Psoas muscle (tissue), 8 donors: Measurements from ENCODE around the gene NAA50. TPM values are rescaled to one million over a fixed set of nuclear protein-coding genes. Genes with fewer than 3 reads are reported as not detected.

Experiments
- ATAC-seq, 4 donors: fragments of 200-7000 bp; cut with Tn5 transposase; one replicate each; pipeline ENCODE4 v1.9.1; 2020; ENCODE audit warnings: moderate library complexity in 3 of 4, mild to moderate bottlenecking in 2 of 4
- DNase-seq, 2 donors: peaks; one replicate each; pipeline ENCODE4 v3.0.0-alpha.2; 2020
- H3K27ac ChIP-seq: fragments of 200-600 bp; one replicate; pipeline ENCODE4 v1.8.0; 2022
- H3K27me3 ChIP-seq, 3 donors: fragments of 200-600 bp in 1 of 3; one replicate each; pipeline versions ENCODE4 v1.6.1 to v1.8.0; 2013 to 2022; ENCODE audit warnings: low read length in 2 of 3, mild to moderate bottlenecking in 2 of 3, moderate library complexity in 1 of 3; ENCODE audit not compliant: insufficient read depth in 3 of 3
- H3K36me3 ChIP-seq, 2 donors: fragments of 200-600 bp in 1 of 2; one replicate each; pipeline versions ENCODE4 v1.6.1 to v1.8.0; 2013 to 2022; ENCODE audit warnings: low read depth in 1 of 2, mild to moderate bottlenecking in 1 of 2, moderate library complexity in 1 of 2; ENCODE audit not compliant: insufficient read depth in 1 of 2
- H3K4me1 ChIP-seq: fragments of 200-600 bp; one replicate; pipeline ENCODE4 v1.8.0; 2022
- H3K4me3 ChIP-seq: fragments of 200-600 bp; one replicate; pipeline ENCODE4 v1.8.0; 2022; ENCODE audit warnings: mild to moderate bottlenecking
- H3K9me3 ChIP-seq: fragments of 200-600 bp; one replicate; pipeline ENCODE4 v1.8.0; 2022
- WGBS, 3 donors: extraction: QIAGEN DNeasy Blood & Tissue Kit; methylation state at CpG; one replicate each; pipeline versions ENCODE4 v1.1.6 to v1.1.7; 2013; 5-methylcytosine and 5-hydroxymethylcytosine counted together
- intact Hi-C, 2 donors: fragments of 100-400 bp; cut with DNase I; formaldehyde crosslinking; loops; one replicate each; pipeline versions ENCODE4 v1.11.0 to v1.14.2; 2022
- polyA plus RNA-seq, 3 donors: library from polyadenylated mRNA; stranded (reverse); fragments of 200-250 nt; gene quantifications; one replicate each; pipeline ENCODE4 v1.2.3, GENCODE V29; 2013
- total RNA-seq, 4 donors: library from RNA; stranded (reverse); fragmentation: NEBNext Ultra II Directional in 2 of 4; extraction: Animal tissue kit (Norgen Biotek cat#: 25700) in 2 of 4; gene quantifications; one replicate each; pipeline versions ENCODE4 v1.2.1 to v1.2.4, GENCODE V29; 2021 to 2023
- TF ChIP-seq, protein P1 (sequence below): fragments of 200-600 bp; IDR thresholded peaks from one replicate; pipeline ENCODE4 v1.8.0; 2022; ENCODE audit warnings: antibody characterized with exemption
- donor health status: healthy with polysubstance abuse.
- donor health status: DM: no; HTN: no; CAD: no; lungs with moderate emphysema.
- donor health status: Bipolar disorder and iron deficiency.
- donor health status: healthy.
- donor health status: DM: yes; HTN: yes; CAD: no.
- donor health status: DM: no; HTN: no; CAD: no.
- donor health status: DM: no; HTN: no; CAD: no.
- donor health status: DM: yes; HTN: yes; CAD: no.

NAA50 gene
- total and polyA plus RNA-seq, 7 donors, result 144 to 495 (median 265) TPM

DNA sequence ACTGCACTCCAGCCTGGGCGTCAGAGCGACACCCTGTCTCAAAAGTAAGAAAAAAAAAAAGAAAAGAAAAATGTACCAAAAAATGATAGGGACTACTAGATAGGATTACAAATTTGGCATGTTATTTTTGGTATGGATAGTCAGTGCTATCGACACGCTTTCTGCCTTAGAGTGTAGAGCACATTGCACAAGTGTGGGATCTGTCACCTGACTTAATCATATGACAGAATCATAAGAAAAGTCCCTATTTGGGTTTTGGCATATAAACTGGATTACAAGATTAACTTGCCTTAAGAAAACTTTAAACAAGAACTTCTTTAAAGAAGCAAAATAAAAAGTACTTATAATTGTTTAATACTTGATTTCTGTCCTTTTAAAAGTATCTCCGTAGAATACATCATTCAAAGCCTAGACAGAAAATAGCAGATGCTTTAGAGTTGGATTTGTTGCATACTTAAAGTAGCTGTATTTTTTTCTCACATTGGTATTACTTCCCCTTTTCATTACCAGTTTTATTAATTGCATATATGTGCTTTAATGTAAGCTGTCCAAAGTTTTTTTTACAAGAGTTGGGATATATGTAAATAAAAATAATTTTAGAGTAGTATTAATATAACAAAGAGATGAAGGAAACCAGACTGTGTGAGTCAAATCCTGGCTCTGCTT lies 8.6 kb upstream of the NAA50 start:
- H3K9me3 ChIP-seq, result no peaks in the 10 kb centered on the region
- no peaks in the 10 kb centered on the region for H3K36me3 ChIP-seq
- DNase-seq (no peak), ATAC-seq (peak in 1 of 4 donors; percentile 42)
- WGBS, 3 donors, result 64 to 86% (median 69%) methylated on average over 5 of the region's 5 CpGs
- H3K27ac ChIP-seq, result no peak overlapping the region
- intact Hi-C loops, result no loop called here
- H3K4me3 ChIP-seq, result no peak overlapping the region
- H3K4me1 ChIP-seq, result peaks cover 14% of the 10 kb centered on the region
- TF ChIP-seq, protein P1, sequence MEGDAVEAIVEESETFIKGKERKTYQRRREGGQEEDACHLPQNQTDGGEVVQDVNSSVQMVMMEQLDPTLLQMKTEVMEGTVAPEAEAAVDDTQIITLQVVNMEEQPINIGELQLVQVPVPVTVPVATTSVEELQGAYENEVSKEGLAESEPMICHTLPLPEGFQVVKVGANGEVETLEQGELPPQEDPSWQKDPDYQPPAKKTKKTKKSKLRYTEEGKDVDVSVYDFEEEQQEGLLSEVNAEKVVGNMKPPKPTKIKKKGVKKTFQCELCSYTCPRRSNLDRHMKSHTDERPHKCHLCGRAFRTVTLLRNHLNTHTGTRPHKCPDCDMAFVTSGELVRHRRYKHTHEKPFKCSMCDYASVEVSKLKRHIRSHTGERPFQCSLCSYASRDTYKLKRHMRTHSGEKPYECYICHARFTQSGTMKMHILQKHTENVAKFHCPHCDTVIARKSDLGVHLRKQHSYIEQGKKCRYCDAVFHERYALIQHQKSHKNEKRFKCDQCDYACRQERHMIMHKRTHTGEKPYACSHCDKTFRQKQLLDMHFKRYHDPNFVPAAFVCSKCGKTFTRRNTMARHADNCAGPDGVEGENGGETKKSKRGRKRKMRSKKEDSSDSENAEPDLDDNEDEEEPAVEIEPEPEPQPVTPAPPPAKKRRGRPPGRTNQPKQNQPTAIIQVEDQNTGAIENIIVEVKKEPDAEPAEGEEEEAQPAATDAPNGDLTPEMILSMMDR, result no peak
- no peaks in the 10 kb centered on the region for H3K27me3 ChIP-seq

DNA sequence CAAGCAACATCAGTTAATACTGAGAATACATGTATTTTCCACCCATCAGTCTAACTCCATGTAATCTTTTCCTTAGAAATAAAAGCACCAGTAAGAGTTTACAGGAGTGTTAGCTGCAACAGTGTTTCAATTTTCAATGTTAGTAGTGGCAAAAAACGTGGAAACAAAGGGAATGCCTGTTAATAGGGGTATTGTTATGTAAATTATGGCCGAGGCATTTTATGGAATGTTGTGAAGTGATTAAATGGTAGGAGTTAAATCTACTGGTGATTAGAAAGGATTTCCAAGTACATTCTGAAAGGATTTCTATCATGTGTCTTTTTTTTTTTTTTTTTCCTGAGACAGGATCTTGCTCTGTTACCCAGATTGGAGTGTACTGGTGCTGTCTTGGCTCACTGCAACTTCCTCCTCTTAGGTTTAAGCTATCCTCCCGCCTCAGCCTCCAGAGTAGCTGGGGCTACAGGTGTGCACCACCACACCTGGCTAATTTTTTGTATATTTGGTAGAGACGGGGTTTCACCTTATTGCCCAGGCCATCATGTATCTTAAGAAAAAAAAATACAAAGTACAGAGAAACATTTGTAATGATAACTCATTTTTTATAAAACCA lies 7.4 kb upstream of the NAA50 start:
- H3K27me3 ChIP-seq, result no peaks in the 10 kb centered on the region
- no peaks in the 10 kb centered on the region for H3K9me3 ChIP-seq
- intact Hi-C loops, result no loop called here
- H3K4me1 ChIP-seq, result peaks cover 22% of the 10 kb centered on the region
- no peaks in the 10 kb centered on the region for H3K36me3 ChIP-seq
- no peak overlapping the region for H3K4me3 ChIP-seq
- TF ChIP-seq, protein P1, result no peak
- no peak overlapping the region for H3K27ac ChIP-seq
- ATAC-seq (no peak), DNase-seq (no peak)
- WGBS, 3 donors, result 62 to 69% (median 68%) methylated on average over 4 of the region's 4 CpGs

DNA sequence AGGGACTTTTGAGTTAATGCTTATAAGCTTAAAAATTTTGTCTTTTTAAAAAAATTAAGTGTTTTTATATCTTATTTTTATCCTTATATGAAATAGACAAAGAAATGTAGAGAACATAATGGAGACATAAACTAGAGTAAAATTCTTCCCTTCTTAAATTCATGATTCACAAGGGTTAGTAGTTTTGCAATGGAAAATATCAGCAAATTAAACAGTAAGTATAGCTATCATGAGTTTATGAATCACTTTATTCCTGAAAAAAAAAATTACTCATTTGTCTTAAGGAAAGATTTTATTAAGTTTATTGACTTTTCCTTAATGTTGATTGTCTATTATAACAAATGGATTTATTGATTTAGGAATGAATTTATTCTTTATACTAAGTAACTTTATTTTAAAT lies 5.1 kb upstream of the NAA50 start:
- no peak for ATAC-seq
- H3K4me1 ChIP-seq, result peaks cover 25% of the 10 kb centered on the region

DNA sequence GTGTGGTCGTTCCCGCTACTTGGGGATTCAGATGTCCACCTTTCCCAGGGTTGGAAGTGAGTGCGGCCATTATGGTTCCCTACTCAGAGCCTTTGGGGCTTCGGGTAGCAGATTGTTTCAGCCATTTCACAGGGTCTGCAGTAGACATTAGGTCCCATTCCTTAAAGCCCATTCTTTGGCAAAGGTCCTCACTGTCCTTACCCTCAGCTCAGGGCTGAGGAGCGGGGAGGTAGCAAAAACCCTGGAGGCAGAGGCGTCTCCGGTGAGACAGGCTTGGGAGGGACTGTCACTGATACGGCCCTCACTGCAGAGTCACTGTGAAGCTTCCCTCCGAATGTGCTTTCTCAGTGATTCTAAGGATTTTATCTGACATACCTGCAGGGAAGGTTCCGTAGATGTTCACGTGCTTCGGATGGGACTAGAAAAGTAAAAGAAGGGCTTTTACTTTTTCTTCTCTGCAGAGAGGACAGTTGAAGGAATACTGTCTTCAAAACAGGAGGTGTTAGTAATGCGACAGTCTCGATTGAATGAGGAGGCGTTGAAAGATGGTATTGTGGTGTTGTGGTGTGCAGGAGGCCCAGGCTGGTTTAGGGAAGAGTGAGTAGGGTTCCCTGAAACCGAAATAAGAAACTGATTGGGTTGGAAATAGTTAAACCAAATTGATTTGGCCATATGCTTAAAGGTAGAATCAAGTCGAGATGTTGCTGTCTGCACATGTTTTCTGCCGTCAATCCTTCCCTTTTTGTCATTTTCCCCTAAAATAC lies 1.4 kb upstream of the NAA50 start:
- H3K36me3 ChIP-seq, result no peaks in the 10 kb centered on the region
- H3K9me3 ChIP-seq, result no peaks in the 10 kb centered on the region
- no peaks in the 10 kb centered on the region for H3K27me3 ChIP-seq
- H3K4me1 ChIP-seq, result peaks cover 46% of the 10 kb centered on the region
- H3K4me3 ChIP-seq, result peak overlapping the region; percentile 89
- DNase-seq (no peak), ATAC-seq (no peak)
- H3K27ac ChIP-seq, result peak overlapping the region; percentile 99
- intact Hi-C loops, result loop anchor here (5.0 to 10.0 kb wide), 4 partner anchors 90 to 233 kb away; partner anchors contain the start of genes GRAMD1C (in 1 of the 2) and SPICE1 (in 1 of the 2)
- TF ChIP-seq, protein P1, result no peak
- WGBS, 3 donors, result 2 to 3% (median 2%) methylated on average over 18 of the region's 18 CpGs

More for the DNA sequence above, 5.1 kb upstream of the NAA50 start:
- no peak for DNase-seq
- no peaks in the 10 kb centered on the region for H3K36me3 ChIP-seq
- no peak overlapping the region for H3K4me3 ChIP-seq
- TF ChIP-seq, protein P1, result no peak
- no peaks in the 10 kb centered on the region for H3K27me3 ChIP-seq
- no peak overlapping the region for H3K27ac ChIP-seq
- intact Hi-C loops, result no loop called here
- no peaks in the 10 kb centered on the region for H3K9me3 ChIP-seq
